Measurements from ENCODE around the gene RABIF.
A peak's percentile ranks its signal among the peaks of the same experiment; 100 is the strongest.
"Not testable (repeated sequence)": the region's sequence is repeated elsewhere in the genome, so short reads cannot be mapped to it uniquely, and the experiment has no call there.

RABIF gene

DNA sequence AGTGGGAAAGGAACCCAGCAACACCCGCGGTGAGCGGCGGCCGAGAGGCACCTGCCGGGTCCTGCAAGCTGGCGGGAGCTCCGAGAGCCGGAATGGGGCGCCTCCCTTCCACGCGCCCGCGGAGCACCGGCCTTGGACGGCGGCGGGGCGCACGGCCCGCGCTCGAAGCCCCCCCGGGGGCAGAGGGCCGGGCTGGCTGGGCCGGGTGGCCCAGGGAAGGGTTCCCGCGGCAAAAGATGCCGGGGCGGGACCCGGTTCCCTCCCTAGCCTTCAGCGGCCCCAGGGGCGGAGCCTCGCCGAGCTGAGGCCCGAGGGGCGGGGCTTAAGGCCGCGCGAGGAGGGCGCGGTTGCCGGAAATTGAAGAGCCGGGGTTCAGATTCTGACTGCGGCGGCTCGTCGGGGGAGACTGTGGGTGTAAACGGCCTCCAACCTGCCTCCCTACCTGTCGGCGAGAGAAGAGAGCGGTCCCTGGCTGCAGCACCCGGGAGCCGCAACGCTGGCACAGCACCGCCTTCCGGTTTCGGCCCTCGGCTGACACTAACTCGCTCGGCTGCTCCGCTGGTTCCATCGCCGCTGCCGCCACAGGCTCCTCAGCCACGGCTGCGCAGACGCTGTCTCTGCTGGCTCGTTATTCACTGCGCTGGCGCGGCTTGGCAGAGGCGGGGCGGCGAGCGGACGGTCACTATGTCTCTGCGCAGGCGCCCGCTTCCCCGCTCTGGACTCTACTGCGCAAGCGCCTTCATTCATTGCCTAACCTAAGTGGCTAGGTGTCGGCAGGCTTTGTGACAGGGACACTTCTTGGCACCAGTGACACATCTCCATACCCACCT lies at the start of gene RABIF:
Gene RABIF, minus strand, starts transcription at position 619 of the 830 bp plus-strand sequence. Its CDS starts 51 bp downstream, at position 568.
- DNase-seq: peak; percentile 97

DNA sequence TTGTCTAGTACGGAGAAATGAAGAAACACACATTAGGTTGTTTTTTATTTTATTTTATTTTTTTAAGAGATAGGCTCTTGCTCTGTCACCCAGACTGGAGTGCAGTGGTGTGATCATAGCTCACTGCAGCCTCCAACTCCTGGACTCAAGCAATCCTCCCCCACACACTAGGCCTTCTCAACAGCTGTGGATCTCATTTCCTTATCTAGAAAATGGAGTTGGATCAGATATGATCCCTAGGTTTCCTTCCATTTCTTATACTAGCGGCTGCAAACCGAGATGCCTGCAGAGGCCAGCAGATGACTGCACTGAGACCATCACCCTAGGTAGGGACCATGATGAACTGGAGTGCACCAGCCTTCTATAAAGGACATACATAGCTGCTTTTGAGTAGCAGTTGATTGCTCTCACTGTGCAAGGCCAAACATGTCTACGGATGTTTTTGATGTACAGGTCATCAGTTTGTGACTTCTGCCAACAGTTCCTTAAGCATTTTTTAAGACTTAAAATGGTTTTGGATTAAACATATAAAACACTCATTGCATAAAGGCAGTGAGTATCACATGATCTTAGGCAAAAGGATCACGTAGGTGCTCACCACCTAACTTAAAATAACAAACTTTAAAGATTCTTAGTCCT lies 49.5 kb upstream of the RABIF start:
- no peak for DNase-seq

DNA sequence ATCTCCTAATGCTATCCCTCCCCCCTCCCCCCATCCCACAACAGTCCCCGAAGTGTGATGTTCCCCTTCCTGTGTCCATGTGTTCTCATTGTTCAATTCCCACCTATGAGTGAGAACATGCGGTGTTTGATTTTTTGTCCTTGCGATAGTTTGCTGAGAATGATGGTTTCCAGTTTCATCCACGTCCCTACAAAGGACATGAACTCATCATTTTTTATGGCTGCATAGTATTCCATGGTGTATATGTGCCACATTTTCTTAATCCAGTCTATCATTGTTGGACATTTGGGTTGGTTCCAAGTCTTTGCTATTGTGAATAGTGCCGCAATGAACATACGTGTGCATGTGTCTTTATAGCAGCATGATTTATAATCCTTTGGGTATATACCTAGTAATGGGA lies 47.5 kb upstream of the RABIF start:
- not testable (repeated sequence) for DNase-seq

DNA sequence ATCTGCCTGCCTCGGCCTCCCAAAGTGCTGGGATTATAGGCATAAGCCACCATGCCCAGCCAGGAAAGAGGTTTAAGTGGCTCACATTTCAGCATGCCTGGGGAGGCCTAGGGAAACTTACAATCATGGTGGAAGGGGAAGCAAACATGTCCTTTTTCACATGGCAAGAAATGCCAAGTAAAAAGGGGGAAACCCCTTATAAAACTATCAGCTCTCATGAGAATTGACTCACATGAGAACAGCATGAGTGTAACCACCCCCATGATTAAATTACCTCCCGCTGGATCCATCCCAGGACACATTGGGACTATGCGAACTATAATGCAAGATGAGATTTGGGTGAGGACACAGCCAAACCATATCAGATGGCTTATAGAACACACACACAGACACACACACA lies 46.9 kb upstream of the RABIF start:
- no peak for DNase-seq

DNA sequence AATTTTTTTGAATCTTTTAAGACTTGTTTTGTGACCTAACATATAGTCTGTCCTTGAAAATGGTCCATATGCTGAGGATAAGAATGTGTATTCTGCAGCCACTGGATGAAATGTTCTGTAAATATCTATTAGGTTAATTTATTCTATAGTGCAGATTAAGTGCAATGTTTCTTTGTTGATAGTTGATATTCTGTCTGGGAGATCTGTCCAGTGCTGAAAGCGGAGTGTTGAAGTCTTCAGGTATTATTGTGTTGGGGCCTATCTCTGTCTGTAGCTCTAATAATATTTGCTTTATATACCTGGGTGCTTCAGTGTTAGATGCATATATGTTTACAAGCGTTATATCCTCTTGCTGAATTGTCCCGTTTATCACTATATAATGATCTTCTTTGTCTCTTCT lies 45.8 kb upstream of the RABIF start:
- no peak for DNase-seq

DNA sequence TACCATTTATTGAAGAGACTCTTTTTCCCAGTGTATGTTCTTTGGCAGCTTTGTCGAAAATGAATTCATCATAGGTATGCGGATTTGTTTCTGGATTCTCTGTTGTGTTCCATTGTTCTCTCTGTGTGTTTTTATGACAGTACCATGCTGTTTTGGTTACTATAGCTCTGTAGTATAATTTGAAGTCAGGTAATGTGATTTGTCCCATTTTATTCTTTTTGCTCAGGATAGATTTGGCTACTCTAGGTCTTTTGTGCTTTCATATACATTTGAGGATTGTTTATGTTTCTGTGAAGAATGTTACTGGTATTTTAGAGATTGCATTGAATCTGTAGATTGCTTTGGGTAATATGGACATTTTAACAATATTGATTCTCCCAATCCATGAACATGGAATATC lies 43.5 kb upstream of the RABIF start:
- DNase-seq: no peak

DNA sequence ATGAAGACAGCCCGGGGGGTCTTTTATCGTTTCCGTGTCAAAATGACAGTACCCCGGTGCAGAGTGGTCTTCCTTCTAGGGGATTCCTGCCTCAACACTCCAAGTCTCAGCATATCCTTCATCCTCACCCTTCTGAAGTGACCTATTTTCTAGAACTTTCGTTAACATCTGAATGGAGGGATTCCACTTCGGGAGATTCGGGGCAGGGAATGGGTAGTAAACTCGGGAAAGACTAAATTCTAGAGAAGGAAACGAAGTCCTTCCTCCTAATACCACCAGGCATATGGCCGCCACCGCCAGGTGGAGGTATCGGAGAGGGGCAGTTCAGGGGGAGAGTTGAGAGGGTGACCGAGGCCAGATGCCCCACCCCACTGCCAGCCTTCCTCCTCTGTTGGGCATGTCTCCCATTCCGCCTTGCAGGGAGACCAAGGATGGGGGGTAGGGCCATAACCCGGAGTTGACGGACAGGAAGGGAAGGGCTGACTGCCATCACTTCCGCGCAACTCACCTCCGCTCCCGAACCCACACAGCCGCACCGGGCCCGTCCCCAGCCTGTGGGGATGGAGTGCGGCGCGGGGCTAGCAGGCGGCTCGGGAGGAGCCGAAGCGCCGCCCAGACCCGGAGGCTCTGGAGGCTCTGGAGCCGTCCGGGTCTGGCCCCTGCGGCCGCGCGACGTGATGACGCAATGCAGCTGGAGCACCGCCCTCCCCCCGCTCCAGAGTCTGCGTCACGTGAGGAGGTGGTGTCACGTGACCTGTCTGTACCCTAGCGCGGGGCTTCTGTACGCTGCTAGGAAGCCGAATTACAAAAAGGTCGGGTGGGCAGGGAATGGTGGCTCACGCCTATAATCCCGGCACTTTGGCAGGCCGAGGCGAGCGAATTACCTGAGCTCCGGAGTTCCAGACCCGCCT lies 37.9 kb upstream of the RABIF start, which contains the start of gene KLHL12:
Gene KLHL12, minus strand, starts transcription at position 654 of the 911 bp plus-strand sequence. CDS start 2,072 bp downstream, outside the sequence.
- peak; percentile 97 for DNase-seq

DNA sequence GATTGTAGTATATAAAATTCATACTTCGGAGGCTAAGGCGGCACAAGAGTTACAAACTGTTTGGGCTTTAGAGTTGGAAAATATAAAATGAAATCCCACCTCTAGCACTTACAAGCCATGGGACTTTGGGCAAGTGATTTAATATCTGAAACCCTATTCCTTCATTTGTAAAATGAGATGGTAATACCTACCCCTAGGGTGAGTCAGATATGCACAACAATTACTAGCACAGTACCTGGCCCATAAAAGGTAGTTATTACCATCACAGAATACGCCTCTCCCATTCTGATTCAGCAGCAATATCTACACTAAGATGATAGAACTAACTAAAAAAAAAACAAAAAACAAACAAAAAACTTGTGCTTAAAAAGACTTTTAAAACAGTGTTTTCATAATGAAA lies 34.6 kb upstream of the RABIF start:
- no peak for DNase-seq

DNA sequence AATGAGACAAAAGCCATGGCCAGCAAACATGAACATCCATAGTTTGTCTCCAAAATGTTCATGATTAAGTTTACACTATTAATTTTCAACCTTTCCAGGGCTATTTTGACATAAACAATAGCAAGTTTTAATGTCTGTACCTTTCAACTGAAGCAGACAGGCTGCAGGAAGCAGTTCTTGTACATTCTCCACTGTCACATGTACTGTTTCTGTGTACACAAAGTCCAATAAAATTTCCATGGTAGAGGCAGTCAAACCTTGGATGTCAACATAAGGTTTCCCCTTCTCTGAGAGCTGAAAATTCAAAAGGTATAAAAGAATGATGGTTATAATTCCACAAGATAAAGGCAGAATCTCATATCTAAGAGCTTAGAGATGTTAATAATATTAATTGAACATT lies 30.7 kb upstream of the RABIF start:
- no peak for DNase-seq

DNA sequence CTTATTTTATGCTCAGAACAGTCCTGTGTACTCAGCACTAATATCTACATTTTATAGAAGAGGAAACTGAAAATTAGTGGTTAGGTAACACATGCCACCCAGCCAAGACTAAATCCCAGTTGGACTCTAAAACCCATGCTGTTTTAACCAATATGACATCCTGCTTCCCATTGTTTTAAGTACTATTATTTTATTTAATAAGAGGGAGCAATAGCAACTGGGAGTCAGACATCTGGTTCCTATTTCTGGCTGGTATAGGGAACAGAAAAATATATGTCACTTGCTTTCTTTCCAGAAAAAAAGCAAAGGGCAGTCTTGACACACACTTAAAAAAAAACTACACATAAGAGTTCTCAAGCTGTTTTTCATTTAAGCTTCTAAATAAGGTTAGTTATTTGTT lies 26.2 kb upstream of the RABIF start:
- no peak for DNase-seq

DNA sequence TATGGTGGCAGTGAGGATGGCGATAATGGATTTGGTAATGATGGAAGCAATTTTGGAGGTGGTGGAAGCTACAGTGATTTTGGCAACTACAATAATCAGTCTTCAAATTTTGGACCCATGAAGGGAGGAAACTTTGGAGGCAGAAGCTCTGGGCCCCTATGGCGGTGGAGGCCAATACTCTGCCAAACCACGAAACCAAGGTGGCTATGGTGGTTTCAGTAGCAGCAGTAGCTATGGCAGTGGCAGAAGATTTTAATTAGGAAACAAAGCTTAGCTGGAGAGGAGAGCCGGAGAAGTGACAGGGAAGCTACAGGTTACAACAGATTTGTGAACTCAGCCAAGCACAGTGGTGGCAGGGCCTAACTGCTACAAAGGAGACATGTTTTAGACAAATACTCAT lies 23.5 kb upstream of the RABIF start:
- not testable (repeated sequence) for DNase-seq

DNA sequence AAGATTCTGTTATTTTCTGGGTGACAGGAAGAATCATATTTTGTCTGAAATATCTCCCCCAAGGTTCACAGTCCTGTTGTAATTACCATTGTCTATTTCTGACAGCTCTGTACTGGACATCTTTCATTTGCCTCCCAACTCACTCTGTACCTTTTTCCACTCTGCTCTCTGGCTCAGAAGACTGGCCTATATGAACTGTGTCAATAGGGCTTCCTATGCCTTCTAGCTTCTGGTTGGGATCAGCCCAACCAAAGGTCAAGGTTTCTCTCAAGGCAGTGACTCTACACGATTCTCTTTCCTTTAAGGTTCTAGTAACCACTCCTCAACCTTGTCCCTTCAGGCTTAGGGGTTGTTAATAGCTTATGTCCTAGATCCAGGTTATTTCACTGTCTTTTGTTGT lies 20.5 kb upstream of the RABIF start:
- DNase-seq: no peak

DNA sequence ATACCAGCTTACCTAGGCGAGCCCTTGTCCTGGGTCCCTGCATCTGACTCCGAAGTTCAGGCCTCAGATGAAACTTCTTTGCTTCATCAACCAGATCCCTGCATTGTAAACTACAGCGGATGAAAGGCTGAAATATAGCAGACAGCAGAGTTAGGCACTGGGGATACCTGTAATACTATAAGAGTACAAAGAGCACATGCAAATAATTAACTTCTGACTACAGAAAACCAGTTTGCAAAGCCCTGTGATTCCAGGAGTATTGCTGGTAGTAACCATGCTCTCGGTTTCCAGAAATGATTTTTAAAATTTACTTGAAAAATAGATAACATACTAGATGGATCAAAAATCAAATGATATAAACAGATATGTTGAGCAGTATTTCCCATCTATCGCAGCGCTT lies 20.0 kb upstream of the RABIF start:
- no peak for DNase-seq

DNA sequence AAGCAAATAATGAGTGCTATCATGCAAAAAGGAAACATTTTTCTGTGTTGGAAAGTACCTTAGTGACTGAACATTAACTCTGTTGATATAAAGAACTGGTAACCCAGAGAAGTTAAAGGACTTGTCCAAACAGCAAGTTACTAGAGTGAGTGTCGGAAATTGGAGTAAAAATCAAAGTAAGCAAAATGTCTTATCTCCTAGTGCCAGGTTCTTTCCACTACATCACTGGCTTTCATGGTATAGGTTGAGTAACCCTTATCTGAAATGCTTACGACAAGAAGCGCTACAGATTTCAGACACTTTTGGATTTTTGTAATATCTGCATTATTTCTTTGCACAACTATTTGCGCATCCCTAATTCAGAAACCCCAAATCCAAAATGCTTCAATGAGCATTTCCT lies 16.4 kb upstream of the RABIF start:
- DNase-seq: no peak

DNA sequence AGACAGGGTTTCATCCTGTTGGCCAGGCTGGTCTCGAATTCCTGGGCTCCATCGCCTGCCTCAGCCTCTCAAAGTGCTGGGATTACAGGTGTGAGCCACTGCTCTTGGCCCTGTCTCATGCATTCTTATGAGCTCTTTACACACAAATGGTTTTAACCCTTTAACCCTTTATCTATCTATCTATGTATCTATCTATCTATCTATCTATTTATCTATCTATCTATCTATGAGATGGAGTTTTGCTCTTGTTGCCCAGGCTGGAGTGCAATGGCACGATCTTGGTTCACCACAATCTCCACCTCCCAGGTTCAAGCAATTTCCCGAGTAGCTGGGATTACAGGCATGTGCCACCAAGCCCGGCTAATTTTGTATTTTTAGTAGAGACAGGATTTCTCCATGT lies 14.9 kb upstream of the RABIF start:
- DNase-seq: not testable (repeated sequence)

DNA sequence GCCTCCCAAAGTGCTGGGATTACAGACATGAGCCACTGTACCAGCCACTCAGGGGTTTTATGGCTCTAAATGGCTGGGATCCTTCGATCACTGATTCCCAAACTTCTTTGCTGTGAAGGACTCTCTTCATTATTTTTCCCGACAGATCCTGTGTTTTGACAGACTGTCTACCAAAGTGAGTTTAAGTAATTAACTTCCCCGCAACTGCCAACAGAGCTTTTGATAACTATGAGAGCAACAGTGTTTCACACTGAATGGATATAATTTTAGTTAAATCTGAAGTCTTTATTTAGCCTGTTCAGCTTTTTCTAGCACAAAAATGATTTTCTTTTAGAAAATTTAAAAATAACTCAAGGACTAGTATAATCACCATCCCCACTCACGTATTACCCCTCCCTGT lies 12.6 kb upstream of the RABIF start:
- no peak for DNase-seq

DNA sequence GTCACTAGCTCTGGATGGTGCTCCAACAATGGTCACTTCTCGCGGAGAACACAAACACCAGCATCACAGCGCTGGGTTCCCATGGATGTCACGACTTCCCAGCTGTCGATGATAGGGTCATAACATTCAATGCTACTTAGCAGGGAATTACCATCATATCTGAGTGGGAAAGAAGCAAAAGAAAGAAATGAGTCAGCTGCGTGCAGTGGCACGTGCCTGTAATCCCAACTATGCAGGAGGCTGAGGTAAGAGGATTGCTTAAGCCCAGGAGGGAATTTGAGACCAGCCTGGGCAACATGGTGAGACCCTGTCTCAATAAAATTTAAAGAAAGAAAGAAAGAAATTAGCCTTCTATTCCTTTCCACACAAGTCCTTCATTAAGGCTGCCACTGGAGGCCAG lies 3.6 kb upstream of the RABIF start:
- no peak for DNase-seq

DNA sequence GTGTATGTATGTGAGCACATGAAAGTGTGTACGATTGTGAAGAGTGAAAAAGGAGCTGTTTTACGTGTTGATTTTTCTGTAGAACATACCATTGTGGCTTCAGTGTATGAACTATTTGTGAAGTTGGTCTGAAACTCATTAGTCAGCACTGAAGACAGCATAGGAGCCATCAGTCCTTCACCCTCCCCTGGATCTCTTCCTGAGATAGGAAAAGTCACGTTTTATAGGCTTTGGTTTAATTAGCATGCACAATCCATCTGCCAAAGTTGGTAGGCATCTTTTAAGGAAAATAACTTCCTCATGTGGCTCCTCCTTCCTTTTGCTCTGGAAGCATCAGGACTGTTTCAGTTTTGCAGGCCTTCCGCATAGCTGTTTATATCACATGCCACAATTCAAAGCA lies 1.4 kb upstream of the RABIF start:
- DNase-seq: no peak

DNA sequence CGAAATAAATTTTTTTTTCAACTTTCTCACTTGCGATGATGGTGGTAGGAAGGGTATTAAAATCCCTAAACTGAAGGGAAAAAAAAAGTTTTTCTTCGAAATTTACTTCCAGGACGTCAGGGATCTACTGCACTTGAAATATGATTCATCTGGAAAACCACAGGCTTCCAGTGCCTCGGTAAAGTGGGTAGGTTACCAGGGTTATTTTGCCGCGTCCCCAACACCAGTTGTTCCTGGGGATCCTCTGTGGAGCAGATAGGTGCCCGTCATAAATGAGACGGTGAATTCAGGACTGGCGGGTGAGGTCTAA lies 773 bp downstream of the RABIF start:
- DNase-seq: no peak

DNA sequence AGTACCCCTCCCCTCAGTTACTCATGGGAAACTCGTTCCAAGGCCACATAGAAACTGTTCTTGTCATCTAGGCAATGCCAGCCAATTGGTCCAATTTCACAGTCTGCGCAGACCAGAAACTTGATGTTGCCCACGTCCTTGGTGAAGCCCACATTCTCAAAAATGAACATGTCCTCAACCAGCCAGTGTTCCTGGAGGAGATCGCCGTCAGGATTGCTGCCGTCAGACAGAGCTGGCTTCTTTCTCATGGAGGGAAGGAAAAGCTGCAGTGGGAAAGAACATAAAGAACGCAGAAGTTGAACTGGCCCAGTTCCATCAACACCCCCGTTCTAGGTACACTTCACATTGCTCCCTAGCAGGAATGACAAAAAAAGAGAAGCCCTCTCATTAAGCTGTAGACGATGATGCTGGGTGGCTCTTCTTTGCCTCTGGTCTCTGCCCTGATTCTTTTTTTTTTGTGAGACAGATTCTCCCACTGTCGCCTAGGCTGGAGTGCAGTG lies 7.9 kb downstream of the RABIF start:
- DNase-seq: no peak

DNA sequence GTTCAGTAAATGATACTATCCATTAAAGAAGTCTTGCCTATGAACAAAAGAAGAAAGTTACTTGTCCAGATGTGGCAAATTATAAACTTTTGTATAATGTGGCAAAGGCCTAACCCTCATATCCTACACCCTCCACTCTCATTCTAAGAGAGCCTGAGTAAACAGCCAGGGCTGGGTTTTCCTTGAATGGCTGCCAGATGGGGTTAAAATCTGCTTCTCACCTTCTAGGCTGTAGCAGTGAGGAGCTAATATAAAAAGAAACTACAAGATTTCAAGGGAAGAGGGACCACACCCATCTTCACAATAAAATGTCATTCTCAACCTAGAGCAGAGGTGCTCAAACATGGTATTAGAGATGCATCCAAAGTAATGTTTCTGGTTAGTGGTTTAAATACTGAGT lies 8.9 kb downstream of the RABIF start:
- no peak for DNase-seq

DNA sequence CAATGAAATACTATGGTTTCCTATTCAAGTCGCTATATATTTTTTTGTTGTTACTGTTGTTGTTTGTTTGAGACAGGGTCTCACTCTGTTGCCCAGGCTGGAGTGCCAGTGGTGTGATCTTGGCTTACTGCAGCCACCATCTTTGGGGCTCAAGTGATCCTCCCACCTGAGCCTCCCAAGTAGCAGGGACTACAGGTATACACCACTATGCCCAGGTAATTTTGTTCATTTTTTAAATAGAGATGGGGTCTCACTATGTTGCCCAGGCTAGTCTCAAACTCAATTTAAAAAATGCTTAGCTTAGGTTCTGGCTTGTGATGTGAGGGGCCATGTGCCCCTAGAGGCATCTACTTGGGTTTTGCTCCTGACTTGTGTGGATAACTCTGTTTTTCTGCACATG lies 9.8 kb downstream of the RABIF start:
- no peak for DNase-seq

DNA sequence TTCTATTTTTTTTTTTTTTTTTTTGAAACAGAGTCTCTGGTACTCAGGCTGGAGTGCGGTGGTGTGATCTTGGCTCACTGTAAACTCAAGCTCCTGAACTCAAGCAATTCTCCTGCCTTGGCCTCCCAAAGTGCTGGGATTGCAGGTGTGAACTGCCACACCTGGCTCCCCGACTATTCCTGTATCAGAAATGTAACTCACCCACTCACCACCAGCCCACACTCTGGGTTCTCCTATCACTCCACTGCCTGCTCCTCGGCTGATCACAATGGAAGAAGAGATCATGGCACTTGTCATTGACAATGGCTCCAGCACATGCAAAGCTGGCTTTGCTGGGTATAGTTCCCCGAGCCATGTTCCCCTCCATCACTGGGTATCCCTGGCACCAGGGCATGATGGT lies 15.9 kb downstream of the RABIF start:
- no peak for DNase-seq

Measured in activated CD4-positive, alpha-beta T cell treated with anti-CD3 and anti-CD28 coated beads, Interleukin-2, amount 50 U/mL, for 16 hours (primary cell).